H1 (cell line): ENCODE results near the gene CTSW. TPM values are rescaled to one million over a fixed set of nuclear protein-coding genes. Genes with fewer than 3 reads are reported as not detected.

Experiments used
- CBX5 ChIP-seq: fragments of 300-800, 300-1000 bp; sonication (generic); IDR thresholded peaks from 2 replicates; pipeline ENCODE4 v1.7.1; 2016; ENCODE audit warnings: antibody characterized with exemption, low read length, low read depth
- EP300 ChIP-seq, 2 experiments: IDR thresholded peaks; 1 replicate in 1 of 2; 2 replicates in 1 of 2; pipeline ENCODE4 v1.6.1; 2011 to 2012; ENCODE audit warnings: low read depth in 2 of 2, low read length in 2 of 2, mild to moderate bottlenecking in 2 of 2, borderline replicate concordance in 1 of 2, inconsistent platforms in 1 of 2, moderate library complexity in 1 of 2
- EZH2 ChIP-seq: fragments of 200-600 bp; sonication (generic); IDR thresholded peaks from 2 replicates; pipeline ENCODE4 v1.7.1; 2012; ENCODE audit warnings: low read depth, mild to moderate bottlenecking, moderate library complexity, low read length, inconsistent platforms; ENCODE audit not compliant: severe bottlenecking
- FOSL1 ChIP-seq: IDR thresholded peaks from 2 replicates; pipeline ENCODE4 v1.6.1; 2011; ENCODE audit warnings: mild to moderate bottlenecking, low read depth, low read length, moderate library complexity; ENCODE audit not compliant: insufficient read depth
- GABPA ChIP-seq: IDR thresholded peaks from 2 replicates; pipeline ENCODE4 v1.6.1; 2011; ENCODE audit warnings: mild to moderate bottlenecking, low read length, moderate library complexity, borderline replicate concordance; ENCODE audit not compliant: insufficient read depth
- GTF2F1 ChIP-seq: IDR thresholded peaks from 2 replicates; pipeline ENCODE4 v1.6.1; 2012; ENCODE audit warnings: low read depth, low read length, improper control_type of control experiment, borderline replicate concordance
- HDAC2 ChIP-seq, 2 experiments: fragments of 300-600 bp in 1 of 2; sonication (generic) in 1 of 2; IDR thresholded peaks; 2 replicates each; pipeline ENCODE4 v1.6.1; 2011 to 2012; ENCODE audit warnings: low read depth in 2 of 2, low read length in 2 of 2, mild to moderate bottlenecking in 2 of 2, moderate library complexity in 2 of 2, borderline replicate concordance in 1 of 2, inconsistent platforms in 1 of 2
- JUN ChIP-seq: IDR thresholded peaks from 2 replicates; pipeline ENCODE4 v1.6.1; 2011; ENCODE audit warnings: low read depth, mild to moderate bottlenecking, improper control_type of control experiment, low read length
- KDM1A ChIP-seq: fragments of 200-600, 300-600 bp; sonication (generic); IDR thresholded peaks from 2 replicates; pipeline ENCODE4 v1.7.1; 2016; ENCODE audit warnings: mild to moderate bottlenecking, low read length, borderline replicate concordance
- KDM5A ChIP-seq: fragments of 200-600 bp; IDR thresholded peaks from 2 replicates; pipeline ENCODE4 v1.7.1; 2012; ENCODE audit warnings: mild to moderate bottlenecking, low read length, inconsistent platforms, mixed read lengths
- MAFK ChIP-seq: IDR thresholded peaks from 2 replicates; pipeline ENCODE4 v1.6.1; 2012; ENCODE audit warnings: low read depth, mild to moderate bottlenecking, improper control_type of control experiment, low read length
- NANOG ChIP-seq: IDR thresholded peaks from 2 replicates; pipeline ENCODE4 v1.6.1; 2011; ENCODE audit warnings: low read length, low read depth, mild to moderate bottlenecking, inconsistent platforms; ENCODE audit not compliant: insufficient read depth, poor library complexity, severe bottlenecking
- POLR2A ChIP-seq, 2 experiments: IDR thresholded peaks; 1 replicate in 1 of 2; 2 replicates in 1 of 2; pipeline ENCODE4 v1.6.1; 2011; ENCODE audit warnings: low read depth in 2 of 2, low read length in 2 of 2, mild to moderate bottlenecking in 2 of 2; ENCODE audit errors: control extremely low read depth in 1 of 2
- POU5F1 ChIP-seq: IDR thresholded peaks from 2 replicates; pipeline ENCODE4 v1.6.1; 2011; ENCODE audit warnings: low read depth, mild to moderate bottlenecking, low read length, moderate library complexity
- RBBP5 ChIP-seq: IDR thresholded peaks from 2 replicates; pipeline ENCODE4 v1.7.1; 2012; ENCODE audit warnings: low read depth, mild to moderate bottlenecking, inconsistent platforms, low read length, moderate library complexity, borderline replicate concordance
- SAP30 ChIP-seq: fragments of 300-600 bp; sonication (generic); IDR thresholded peaks from 2 replicates; pipeline ENCODE4 v1.7.1; 2012; ENCODE audit warnings: low read length, moderate library complexity, mild to moderate bottlenecking, inconsistent platforms; ENCODE audit not compliant: insufficient read depth, insufficient replicate concordance
- SIX5 ChIP-seq: IDR thresholded peaks from 2 replicates; pipeline ENCODE4 v1.6.1; 2011; ENCODE audit warnings: mild to moderate bottlenecking, low read depth, low read length
- TAF1 ChIP-seq: IDR thresholded peaks from 2 replicates; pipeline ENCODE4 v1.6.1; 2011; ENCODE audit warnings: mild to moderate bottlenecking, low read depth, low read length
- TCF12 ChIP-seq: IDR thresholded peaks from 2 replicates; pipeline ENCODE4 v1.6.1; 2011; ENCODE audit warnings: low read depth, mild to moderate bottlenecking, low read length
- polyA plus RNA-seq, 7 experiments: library from polyadenylated mRNA; depleted of rRNA in 3 of 7; stranded (reverse) in 5 of 7; unstranded in 2 of 7; fragments of >200 nt in 5 of 7; fragments of 200-250 nt in 2 of 7; gene quantifications; 1 replicate in 5 of 7; 2 replicates in 1 of 7; 4 replicates in 1 of 7; pipeline versions ENCODE4 v1.2.1 to v1.2.3, GENCODE V29; 2011 to 2013; ENCODE audit warnings: missing spikeins in 2 of 7, mixed read lengths in 2 of 7
- total RNA-seq: library from RNA; stranded (reverse); fragmentation: NEBNext Ultra II Directional; extraction: Animal tissue kit (Norgen Biotek cat#: 25700); gene quantifications from 2 replicates; pipeline ENCODE4 v1.2.1, GENCODE V29; 2021
- TF ChIP-seq, protein P1 (sequence below), 3 experiments: IDR thresholded peaks; 1 replicate in 2 of 3; 2 replicates in 1 of 3; pipeline versions ENCODE4 v1.5.1 to v1.6.1; 2011; ENCODE audit warnings: low read length in 3 of 3, mild to moderate bottlenecking in 3 of 3, inconsistent platforms in 2 of 3, low read depth in 1 of 3, moderate library complexity in 1 of 3; ENCODE audit not compliant: insufficient read depth in 1 of 3; ENCODE audit errors: control extremely low read depth in 1 of 3
- TF ChIP-seq, protein P2 (sequence below): IDR thresholded peaks from 2 replicates; pipeline ENCODE4 v1.6.1; 2012; ENCODE audit warnings: low read length, inconsistent platforms

CTSW gene
- total and polyA plus RNA-seq, 2 of the 8 experiments (the other 6 are each of a cell fraction or from before 2014, with no cell fraction given), result not detected

DNA sequence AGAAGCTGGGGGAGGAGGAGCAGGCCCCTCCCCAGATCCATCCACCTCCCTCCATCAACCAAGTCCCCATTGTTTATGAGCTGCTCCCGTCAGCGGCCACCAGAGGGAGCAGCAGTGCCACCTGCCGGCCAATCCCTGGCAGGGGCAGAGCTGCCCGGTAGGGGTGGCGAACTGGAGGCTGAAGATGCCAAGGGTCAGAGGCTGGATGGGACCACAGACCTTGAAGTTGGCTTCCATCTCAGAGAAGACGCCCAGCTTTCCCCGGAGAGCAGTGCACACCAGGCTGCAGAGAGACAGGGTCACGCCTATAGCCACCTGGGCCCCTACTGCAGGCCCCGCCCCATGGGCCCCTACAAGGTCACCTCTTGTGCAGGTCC, 5.1 kb downstream of the CTSW start (continued):
- TF ChIP-seq, protein P1, sequence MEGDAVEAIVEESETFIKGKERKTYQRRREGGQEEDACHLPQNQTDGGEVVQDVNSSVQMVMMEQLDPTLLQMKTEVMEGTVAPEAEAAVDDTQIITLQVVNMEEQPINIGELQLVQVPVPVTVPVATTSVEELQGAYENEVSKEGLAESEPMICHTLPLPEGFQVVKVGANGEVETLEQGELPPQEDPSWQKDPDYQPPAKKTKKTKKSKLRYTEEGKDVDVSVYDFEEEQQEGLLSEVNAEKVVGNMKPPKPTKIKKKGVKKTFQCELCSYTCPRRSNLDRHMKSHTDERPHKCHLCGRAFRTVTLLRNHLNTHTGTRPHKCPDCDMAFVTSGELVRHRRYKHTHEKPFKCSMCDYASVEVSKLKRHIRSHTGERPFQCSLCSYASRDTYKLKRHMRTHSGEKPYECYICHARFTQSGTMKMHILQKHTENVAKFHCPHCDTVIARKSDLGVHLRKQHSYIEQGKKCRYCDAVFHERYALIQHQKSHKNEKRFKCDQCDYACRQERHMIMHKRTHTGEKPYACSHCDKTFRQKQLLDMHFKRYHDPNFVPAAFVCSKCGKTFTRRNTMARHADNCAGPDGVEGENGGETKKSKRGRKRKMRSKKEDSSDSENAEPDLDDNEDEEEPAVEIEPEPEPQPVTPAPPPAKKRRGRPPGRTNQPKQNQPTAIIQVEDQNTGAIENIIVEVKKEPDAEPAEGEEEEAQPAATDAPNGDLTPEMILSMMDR (IDR thresholded peaks at IDR 0.05; ENCODE audit: control extremely low read depth in 1 of 3, insufficient read depth in 1 of 3, low read depth in 1 of 3, low read length in 3 of 3), result peak in 2 of 3 experiments; percentile 99 to 100; a peak in 3 of 4 replicates
- TF ChIP-seq NANOG (no peak), MAFK (no peak), RBBP5 (no peak), GTF2F1 (no peak), POU5F1 (no peak), EZH2 (no peak), GABPA (peak; percentile 59; the same call in 1 of the 2 replicates), JUN (no peak), EP300 (IDR thresholded peaks at IDR 0.05; ENCODE audit: borderline replicate concordance in 1 of 2, low read depth in 2 of 2, low read length in 2 of 2) (no peak), TCF12 (no peak), SIX5 (no peak), KDM1A (no peak), CBX5 (no peak), TAF1 (no peak), POLR2A (IDR thresholded peaks at IDR 0.05; ENCODE audit: control extremely low read depth in 1 of 2, low read depth in 2 of 2, low read length in 2 of 2) (no peak), FOSL1 (no peak), SAP30 (no peak), KDM5A (no peak), HDAC2 (IDR thresholded peaks at IDR 0.05; ENCODE audit: borderline replicate concordance in 1 of 2, low read depth in 2 of 2, low read length in 2 of 2) (no peak)
- TF ChIP-seq, protein P2, sequence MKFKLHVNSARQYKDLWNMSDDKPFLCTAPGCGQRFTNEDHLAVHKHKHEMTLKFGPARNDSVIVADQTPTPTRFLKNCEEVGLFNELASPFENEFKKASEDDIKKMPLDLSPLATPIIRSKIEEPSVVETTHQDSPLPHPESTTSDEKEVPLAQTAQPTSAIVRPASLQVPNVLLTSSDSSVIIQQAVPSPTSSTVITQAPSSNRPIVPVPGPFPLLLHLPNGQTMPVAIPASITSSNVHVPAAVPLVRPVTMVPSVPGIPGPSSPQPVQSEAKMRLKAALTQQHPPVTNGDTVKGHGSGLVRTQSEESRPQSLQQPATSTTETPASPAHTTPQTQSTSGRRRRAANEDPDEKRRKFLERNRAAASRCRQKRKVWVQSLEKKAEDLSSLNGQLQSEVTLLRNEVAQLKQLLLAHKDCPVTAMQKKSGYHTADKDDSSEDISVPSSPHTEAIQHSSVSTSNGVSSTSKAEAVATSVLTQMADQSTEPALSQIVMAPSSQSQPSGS, result no peak
